ENCODE measurements around the gene NUB1.

- TF ChIP-seq POLR2A (IDR thresholded peaks at IDR 0.05; ENCODE audit: low read length) = no peak
- TF ChIP-seq GATA1 (IDR thresholded peaks at IDR 0.05; ENCODE audit: low read depth, low read length) = no peak
These were observed 49.7 kb downstream of the NUB1 start for GRCh38 chr7:151391358-151391730.
